Fibroblast of the aortic adventitia (primary cell): ENCODE measurements around the gene DNAH6. TPM values are rescaled to one million over a fixed set of nuclear protein-coding genes. Genes with fewer than 3 reads are reported as not detected.
"Not testable (repeated sequence)": the region's sequence is repeated elsewhere in the genome, so short reads cannot be mapped to it uniquely, and the experiment has no call there.

Experiments
- DNase-seq: peaks from one replicate; pipeline ENCODE4 v3.0.0-alpha.2; 2010; ENCODE audit warnings: low read depth
- H3K4me3 ChIP-seq: 2 replicates; pipeline ENCODE4 v1.5.1; 2011; ENCODE audit warnings: low read depth, mild to moderate bottlenecking, control low read depth, low read length, moderate library complexity
- CTCF ChIP-seq: IDR thresholded peaks from 2 replicates; pipeline ENCODE4 v1.5.1; 2011; ENCODE audit warnings: mild to moderate bottlenecking, low read length, control low read depth, inconsistent platforms; ENCODE audit not compliant: insufficient read depth
- total RNA-seq: library from RNA; depleted of rRNA; stranded (reverse); fragments of >200 nt; gene quantifications from 2 replicates; pipeline ENCODE4 v1.2.3, GENCODE V29; 2012; ENCODE audit warnings: low replicate concordance

Gene DNAH6
- total RNA-seq, 1 donor: under 0.01 TPM

- no peak for TF ChIP-seq CTCF
- DNase-seq: no peak
- H3K4me3 ChIP-seq: no peak overlapping the region
Observed at GRCh38 chr2:84861539-84861938, 345.2 kb downstream of the DNAH6 start.

- no peak overlapping the region for H3K4me3 ChIP-seq
- no peak for TF ChIP-seq CTCF
- DNase-seq: no peak
Observed at GRCh38 chr2:84862006-84862405, 345.7 kb downstream of the DNAH6 start.

GRCh38 chr2:84865181-84865783 is 349.0 kb downstream of the DNAH6 start:
- no peak overlapping the region for H3K4me3 ChIP-seq
- DNase-seq: peak; percentile 38
- TF ChIP-seq CTCF: no peak

- TF ChIP-seq CTCF: no peak
- H3K4me3 ChIP-seq: no peak overlapping the region
- peak; percentile 56 for DNase-seq
Observed at GRCh38 chr2:84866122-84866521, 349.8 kb downstream of the DNAH6 start.

- DNase-seq: not testable (repeated sequence)
Observed at GRCh38 chr2:84868327-84868726, 352.0 kb downstream of the DNAH6 start.

More at GRCh38 chr2:84868327-84868726, 352.0 kb downstream of the DNAH6 start:
- H3K4me3 ChIP-seq: not testable (repeated sequence)

Other genes with a start within 250 kb of the DNAH6 start
- gene SUCLG1, start 57.2 kb upstream of the DNAH6 start, total RNA-seq: 31.1 and 44.9 TPM in 2 replicates